K562 (cell line): ENCODE data around the gene SFSWAP. TPM values are rescaled to one million over a fixed set of nuclear protein-coding genes. Genes with fewer than 3 reads are reported as not detected.

Experiments
- ATAC-seq: fragments of 200-7000 bp; cut with Tn5 transposase; 3 replicates; pipeline ENCODE4 v1.9.1; 2020; ENCODE audit warnings: moderate library complexity
- BruUV-seq: library from RNA; stranded (reverse); fragments of 400-500 nt; replicated peaks from 2 replicates; lab custom pipeline; 2021; lab: Mats Ljungman, UMichigan
- CTCF ChIA-PET: fragments of 300-600 bp; formaldehyde crosslinking; extraction: SDS; loops from one replicate; lab custom pipeline; 2021; ENCODE audit warnings: low intra/inter-chr PET ratio; lab: Yijun Ruan, JAX
- POLR2A ChIA-PET: fragments of 300-600, 350-650 bp; sonication (Branson Sonifier 250); formaldehyde crosslinking; extraction: SDS; loops from one replicate; lab custom pipeline; 2021; ENCODE audit warnings: antibody characterized with exemption, inconsistent platforms; lab: Yijun Ruan, JAX
- DNase-seq, 4 experiments: peaks; one replicate each; pipeline versions ENCODE4 v3.0.0 to v3.0.0-alpha.2; 2011 to 2018; ENCODE audit warnings: low spot score in 3 of 4, mixed read lengths in 3 of 4; ENCODE audit errors: extremely low read depth in 1 of 4
- FAIRE-seq: peaks from 2 replicates; lab custom pipeline; 2011; peaks lifted over from hg19 to GRCh38; lab: Jason Lieb, UNC
- H2AFZ ChIP-seq: 2 replicates; pipeline ENCODE4 v1.6.0; 2011; ENCODE audit warnings: low read depth, low read length, control low read depth, inconsistent platforms
- H3K27ac ChIP-seq: fragments of 200-600 bp; 3 replicates; pipeline ENCODE4 v1.8.0; 2011; ENCODE audit warnings: low read depth, mild to moderate bottlenecking, control low read depth, inconsistent platforms, low read length, moderate library complexity, mixed read lengths; ENCODE audit errors: extremely low read depth
- H3K27me3 ChIP-seq, 2 experiments: fragments of 300-600 bp in 1 of 2; 2 replicates in 1 of 2; 3 replicates in 1 of 2; pipeline versions ENCODE4 v1.6.0 to v1.8.0; 2011; ENCODE audit warnings: inconsistent platforms in 2 of 2, low read length in 2 of 2, mild to moderate bottlenecking in 1 of 2, mixed read lengths in 1 of 2, moderate library complexity in 1 of 2; ENCODE audit not compliant: control insufficient read depth in 2 of 2, insufficient read depth in 2 of 2
- H3K36me3 ChIP-seq: fragments of 300-600 bp; 3 replicates; pipeline ENCODE4 v1.8.0; 2011; ENCODE audit warnings: mild to moderate bottlenecking, low read length, inconsistent platforms; ENCODE audit not compliant: control insufficient read depth, insufficient read depth
- H3K4me1 ChIP-seq, 2 experiments: fragments of 200-600 bp in 1 of 2; replicated peaks in 1 of 2; 2 replicates in 1 of 2; 3 replicates in 1 of 2; pipeline versions ENCODE4 v1.5.1 to v1.8.0; 2011; ENCODE audit warnings: inconsistent platforms in 2 of 2, low read length in 2 of 2, mild to moderate bottlenecking in 1 of 2, mixed read lengths in 1 of 2, moderate library complexity in 1 of 2; ENCODE audit not compliant: control insufficient read depth in 2 of 2, insufficient read depth in 2 of 2
- H3K4me2 ChIP-seq: 2 replicates; pipeline ENCODE4 v1.6.1; 2011; ENCODE audit warnings: low read length, control low read depth, inconsistent platforms, mixed read lengths; ENCODE audit not compliant: insufficient read depth
- H3K4me3 ChIP-seq: fragments of 200-600 bp; sonication (generic), shearing (Covaris generic); 2 replicates; pipeline ENCODE4 v1.5.1; 2016; ENCODE audit warnings: control low read depth, inconsistent platforms
- H3K79me2 ChIP-seq: fragments of 200-600 bp; 3 replicates; pipeline ENCODE4 v1.8.0; 2011; ENCODE audit warnings: low read length, inconsistent platforms; ENCODE audit not compliant: control insufficient read depth, insufficient read depth
- H3K9ac ChIP-seq, 2 experiments: 2 replicates each; pipeline versions ENCODE4 v1.6.0 to v1.6.1; 2011; ENCODE audit warnings: low read depth in 2 of 2, low read length in 2 of 2, control low read depth in 1 of 2, inconsistent platforms in 1 of 2, mild to moderate bottlenecking in 1 of 2, mixed read lengths in 1 of 2; ENCODE audit not compliant: insufficient read depth in 1 of 2
- H3K9me1 ChIP-seq: one replicate; pipeline ENCODE4 v1.6.0; 2011; ENCODE audit warnings: inconsistent platforms, mild to moderate bottlenecking, low read length, moderate library complexity; ENCODE audit not compliant: control insufficient read depth, insufficient read depth
- H3K9me3 ChIP-seq: replicated peaks from 2 replicates; pipeline ENCODE4 v1.5.1; 2011; ENCODE audit warnings: low read depth, low read length, inconsistent platforms; ENCODE audit not compliant: control insufficient read depth, insufficient read depth
- H4K20me1 ChIP-seq: replicated peaks from 2 replicates; pipeline ENCODE4 v1.6.1; 2011; ENCODE audit warnings: low read length, inconsistent platforms, mixed read lengths; ENCODE audit not compliant: control insufficient read depth, insufficient read depth
- DMBX1 ChIP-seq: fragments of 250-450 bp; sonication (Bioruptor Pico); IDR thresholded peaks from 2 replicates; pipeline ENCODE4 v1.8.0; 2022; ENCODE audit warnings: inconsistent platforms, mild to moderate bottlenecking, moderate library complexity, borderline replicate concordance
- NUFIP1 ChIP-seq: fragments of 450-650 bp; IDR thresholded peaks from 2 replicates; pipeline ENCODE4 v1.6.1; 2018; ENCODE audit not compliant: partially characterized antibody
- WGBS: fragments of 100-300 bp; shearing (Covaris generic); methylation state at CpG from one replicate; pipeline ENCODE4 v1.1.6; 2016; ENCODE audit warnings: low coverage, mixed read lengths; ENCODE audit not compliant: insufficient coverage; ENCODE audit errors: missing lambda C conversion rate; 5-methylcytosine and 5-hydroxymethylcytosine counted together
- in situ Hi-C: fragments of 300-500 bp; cut with MboI; formaldehyde crosslinking; loops from 4 replicates; pipeline ENCODE4 v1.15.0; 2018; ENCODE audit warnings: inconsistent platforms, mixed read lengths
- intact Hi-C: fragments of 100-400 bp; cut with micrococcal nuclease; formaldehyde crosslinking; loops from 2 replicates; pipeline ENCODE4 v1.14.2; 2022
- polyA plus RNA-seq, 8 experiments: library from polyadenylated mRNA; depleted of rRNA in 4 of 8; stranded (reverse) in 5 of 8; unstranded in 3 of 8; fragments of >200 nt; fragmentation: Nextera tagmentation in 2 of 8; fragmentation: Illumina TruSeq in 1 of 8; extraction: Ambion mirVana in 2 of 8; extraction: Trizol in 1 of 8; gene quantifications; 2 replicates each; pipeline versions ENCODE4 v1.2.1 to v1.2.3, GENCODE V29; 2011 to 2014; ENCODE audit warnings: inconsistent platforms in 1 of 8, missing spikeins in 1 of 8
- total RNA-seq, 7 experiments: library from RNA; depleted of rRNA in 6 of 7; stranded (reverse); fragments of >200 nt in 6 of 7; fragmentation: Illumina TruSeq in 2 of 7; extraction: Trizol in 2 of 7; gene quantifications; 2 replicates each; pipeline versions ENCODE4 v1.2.1 to v1.2.3, GENCODE V29; 2011 to 2021; ENCODE audit warnings: low replicate concordance in 1 of 7
- TF ChIP-seq, protein P1 (sequence below): fragments of 450-650 bp; IDR thresholded peaks from 2 replicates; pipeline ENCODE4 v1.6.1; 2016; ENCODE audit warnings: mild to moderate bottlenecking, moderate library complexity
- TF ChIP-seq, protein P2 (sequence below), 3 experiments: IDR thresholded peaks in 2 of 3; conservative IDR thresholded peaks in 1 of 3; 2 replicates each; pipeline ENCODE4 v1.5.1; 2011 to 2012; ENCODE audit warnings: low read length in 3 of 3, mild to moderate bottlenecking in 3 of 3, control low read depth in 2 of 3, improper control_type of control experiment in 1 of 3, inconsistent platforms in 1 of 3, low read depth in 1 of 3, mixed read lengths in 1 of 3, moderate library complexity in 1 of 3; ENCODE audit not compliant: insufficient read depth in 2 of 3

SFSWAP gene
- total and polyA plus RNA-seq, 9 of the 15 experiments (the other 6 are each of a cell fraction or from before 2014, with no cell fraction given) = 2.4 to 60.4 (median 32.6) TPM

DNA sequence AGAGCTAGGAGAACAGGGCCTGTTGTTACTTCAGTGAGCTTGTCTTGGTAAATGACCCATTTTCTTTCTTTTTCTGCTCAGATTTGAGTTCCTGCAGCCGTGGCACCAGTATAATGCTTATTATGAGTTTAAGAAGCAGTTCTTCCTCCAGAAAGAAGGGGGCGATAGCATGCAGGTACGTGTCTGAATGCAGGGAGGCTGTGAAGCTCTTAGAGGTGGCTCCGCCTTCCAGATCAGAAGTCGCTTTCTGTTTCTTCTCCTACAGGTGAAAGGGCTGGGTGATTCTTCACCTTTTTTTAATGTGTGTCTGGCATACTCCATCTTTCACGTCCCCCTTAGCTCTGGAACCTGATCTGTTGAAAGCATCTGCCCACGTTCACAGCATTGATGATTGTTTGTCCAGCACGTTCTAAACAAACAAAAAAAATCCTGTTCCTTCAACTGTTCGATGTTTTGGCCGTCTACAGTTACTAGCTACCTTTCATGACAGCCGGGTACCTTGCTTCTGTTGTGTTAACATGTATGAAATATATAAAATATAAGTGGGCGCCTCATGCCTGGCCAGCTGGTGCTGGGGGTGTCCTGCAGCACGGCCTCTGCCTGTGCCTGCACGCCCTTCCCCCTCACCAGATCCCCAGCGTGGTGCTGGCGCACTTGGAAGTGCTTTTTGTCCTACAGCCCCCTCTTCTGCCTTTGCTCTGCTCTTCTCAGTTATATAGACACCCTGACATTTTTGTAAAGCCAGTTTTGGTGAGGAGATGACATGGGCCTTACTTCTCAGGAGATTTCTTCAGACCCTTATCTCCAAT is 44.6 kb downstream of the SFSWAP start:
- FAIRE-seq (peak; percentile 29), DNase-seq (peak; percentile 46 to 51 (median 49)), ATAC-seq (peak; percentile 95)
- Histone ChIP-seq H3K79me2 (no peaks in the 10 kb centered on the region), H3K27ac (no peak overlapping the region), H3K4me3 (no peak overlapping the region), H2AFZ (no peak overlapping the region), H3K4me1 (peaks cover 0 to 4% of the 10 kb centered on the region in 2 experiments; a peak in 1 of 5 replicates), H3K9ac (no peak overlapping the region), H3K9me3 (no peaks in the 10 kb centered on the region), H4K20me1 (no peaks in the 10 kb centered on the region), H3K4me2 (no peak overlapping the region), H3K9me1 (no peaks in the 10 kb centered on the region), H3K27me3 (no peaks in the 10 kb centered on the region), H3K36me3 (peaks cover 83% of the 10 kb centered on the region)
- in situ Hi-C loops = no loop called here
- WGBS = 91% methylated on average over 16 of the region's 16 CpGs
- intact Hi-C loops = no loop called here
- POLR2A ChIA-PET = interaction anchor here (1.3 kb wide), 2 partner anchors 9 to 10 kb away, joined by 4 to 6 read pairs; no protein-coding TSS in a partner anchor
- CTCF ChIA-PET = interaction anchor here (1.5 kb wide), 1 partner anchor 75 kb away, joined by 3 read pairs; no protein-coding TSS in a partner anchor
- BruUV-seq = no TSS peak
- TF ChIP-seq, protein P1, sequence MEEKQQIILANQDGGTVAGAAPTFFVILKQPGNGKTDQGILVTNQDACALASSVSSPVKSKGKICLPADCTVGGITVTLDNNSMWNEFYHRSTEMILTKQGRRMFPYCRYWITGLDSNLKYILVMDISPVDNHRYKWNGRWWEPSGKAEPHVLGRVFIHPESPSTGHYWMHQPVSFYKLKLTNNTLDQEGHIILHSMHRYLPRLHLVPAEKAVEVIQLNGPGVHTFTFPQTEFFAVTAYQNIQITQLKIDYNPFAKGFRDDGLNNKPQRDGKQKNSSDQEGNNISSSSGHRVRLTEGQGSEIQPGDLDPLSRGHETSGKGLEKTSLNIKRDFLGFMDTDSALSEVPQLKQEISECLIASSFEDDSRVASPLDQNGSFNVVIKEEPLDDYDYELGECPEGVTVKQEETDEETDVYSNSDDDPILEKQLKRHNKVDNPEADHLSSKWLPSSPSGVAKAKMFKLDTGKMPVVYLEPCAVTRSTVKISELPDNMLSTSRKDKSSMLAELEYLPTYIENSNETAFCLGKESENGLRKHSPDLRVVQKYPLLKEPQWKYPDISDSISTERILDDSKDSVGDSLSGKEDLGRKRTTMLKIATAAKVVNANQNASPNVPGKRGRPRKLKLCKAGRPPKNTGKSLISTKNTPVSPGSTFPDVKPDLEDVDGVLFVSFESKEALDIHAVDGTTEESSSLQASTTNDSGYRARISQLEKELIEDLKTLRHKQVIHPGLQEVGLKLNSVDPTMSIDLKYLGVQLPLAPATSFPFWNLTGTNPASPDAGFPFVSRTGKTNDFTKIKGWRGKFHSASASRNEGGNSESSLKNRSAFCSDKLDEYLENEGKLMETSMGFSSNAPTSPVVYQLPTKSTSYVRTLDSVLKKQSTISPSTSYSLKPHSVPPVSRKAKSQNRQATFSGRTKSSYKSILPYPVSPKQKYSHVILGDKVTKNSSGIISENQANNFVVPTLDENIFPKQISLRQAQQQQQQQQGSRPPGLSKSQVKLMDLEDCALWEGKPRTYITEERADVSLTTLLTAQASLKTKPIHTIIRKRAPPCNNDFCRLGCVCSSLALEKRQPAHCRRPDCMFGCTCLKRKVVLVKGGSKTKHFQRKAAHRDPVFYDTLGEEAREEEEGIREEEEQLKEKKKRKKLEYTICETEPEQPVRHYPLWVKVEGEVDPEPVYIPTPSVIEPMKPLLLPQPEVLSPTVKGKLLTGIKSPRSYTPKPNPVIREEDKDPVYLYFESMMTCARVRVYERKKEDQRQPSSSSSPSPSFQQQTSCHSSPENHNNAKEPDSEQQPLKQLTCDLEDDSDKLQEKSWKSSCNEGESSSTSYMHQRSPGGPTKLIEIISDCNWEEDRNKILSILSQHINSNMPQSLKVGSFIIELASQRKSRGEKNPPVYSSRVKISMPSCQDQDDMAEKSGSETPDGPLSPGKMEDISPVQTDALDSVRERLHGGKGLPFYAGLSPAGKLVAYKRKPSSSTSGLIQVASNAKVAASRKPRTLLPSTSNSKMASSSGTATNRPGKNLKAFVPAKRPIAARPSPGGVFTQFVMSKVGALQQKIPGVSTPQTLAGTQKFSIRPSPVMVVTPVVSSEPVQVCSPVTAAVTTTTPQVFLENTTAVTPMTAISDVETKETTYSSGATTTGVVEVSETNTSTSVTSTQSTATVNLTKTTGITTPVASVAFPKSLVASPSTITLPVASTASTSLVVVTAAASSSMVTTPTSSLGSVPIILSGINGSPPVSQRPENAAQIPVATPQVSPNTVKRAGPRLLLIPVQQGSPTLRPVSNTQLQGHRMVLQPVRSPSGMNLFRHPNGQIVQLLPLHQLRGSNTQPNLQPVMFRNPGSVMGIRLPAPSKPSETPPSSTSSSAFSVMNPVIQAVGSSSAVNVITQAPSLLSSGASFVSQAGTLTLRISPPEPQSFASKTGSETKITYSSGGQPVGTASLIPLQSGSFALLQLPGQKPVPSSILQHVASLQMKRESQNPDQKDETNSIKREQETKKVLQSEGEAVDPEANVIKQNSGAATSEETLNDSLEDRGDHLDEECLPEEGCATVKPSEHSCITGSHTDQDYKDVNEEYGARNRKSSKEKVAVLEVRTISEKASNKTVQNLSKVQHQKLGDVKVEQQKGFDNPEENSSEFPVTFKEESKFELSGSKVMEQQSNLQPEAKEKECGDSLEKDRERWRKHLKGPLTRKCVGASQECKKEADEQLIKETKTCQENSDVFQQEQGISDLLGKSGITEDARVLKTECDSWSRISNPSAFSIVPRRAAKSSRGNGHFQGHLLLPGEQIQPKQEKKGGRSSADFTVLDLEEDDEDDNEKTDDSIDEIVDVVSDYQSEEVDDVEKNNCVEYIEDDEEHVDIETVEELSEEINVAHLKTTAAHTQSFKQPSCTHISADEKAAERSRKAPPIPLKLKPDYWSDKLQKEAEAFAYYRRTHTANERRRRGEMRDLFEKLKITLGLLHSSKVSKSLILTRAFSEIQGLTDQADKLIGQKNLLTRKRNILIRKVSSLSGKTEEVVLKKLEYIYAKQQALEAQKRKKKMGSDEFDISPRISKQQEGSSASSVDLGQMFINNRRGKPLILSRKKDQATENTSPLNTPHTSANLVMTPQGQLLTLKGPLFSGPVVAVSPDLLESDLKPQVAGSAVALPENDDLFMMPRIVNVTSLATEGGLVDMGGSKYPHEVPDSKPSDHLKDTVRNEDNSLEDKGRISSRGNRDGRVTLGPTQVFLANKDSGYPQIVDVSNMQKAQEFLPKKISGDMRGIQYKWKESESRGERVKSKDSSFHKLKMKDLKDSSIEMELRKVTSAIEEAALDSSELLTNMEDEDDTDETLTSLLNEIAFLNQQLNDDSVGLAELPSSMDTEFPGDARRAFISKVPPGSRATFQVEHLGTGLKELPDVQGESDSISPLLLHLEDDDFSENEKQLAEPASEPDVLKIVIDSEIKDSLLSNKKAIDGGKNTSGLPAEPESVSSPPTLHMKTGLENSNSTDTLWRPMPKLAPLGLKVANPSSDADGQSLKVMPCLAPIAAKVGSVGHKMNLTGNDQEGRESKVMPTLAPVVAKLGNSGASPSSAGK = no peak
- TF ChIP-seq, protein P2, sequence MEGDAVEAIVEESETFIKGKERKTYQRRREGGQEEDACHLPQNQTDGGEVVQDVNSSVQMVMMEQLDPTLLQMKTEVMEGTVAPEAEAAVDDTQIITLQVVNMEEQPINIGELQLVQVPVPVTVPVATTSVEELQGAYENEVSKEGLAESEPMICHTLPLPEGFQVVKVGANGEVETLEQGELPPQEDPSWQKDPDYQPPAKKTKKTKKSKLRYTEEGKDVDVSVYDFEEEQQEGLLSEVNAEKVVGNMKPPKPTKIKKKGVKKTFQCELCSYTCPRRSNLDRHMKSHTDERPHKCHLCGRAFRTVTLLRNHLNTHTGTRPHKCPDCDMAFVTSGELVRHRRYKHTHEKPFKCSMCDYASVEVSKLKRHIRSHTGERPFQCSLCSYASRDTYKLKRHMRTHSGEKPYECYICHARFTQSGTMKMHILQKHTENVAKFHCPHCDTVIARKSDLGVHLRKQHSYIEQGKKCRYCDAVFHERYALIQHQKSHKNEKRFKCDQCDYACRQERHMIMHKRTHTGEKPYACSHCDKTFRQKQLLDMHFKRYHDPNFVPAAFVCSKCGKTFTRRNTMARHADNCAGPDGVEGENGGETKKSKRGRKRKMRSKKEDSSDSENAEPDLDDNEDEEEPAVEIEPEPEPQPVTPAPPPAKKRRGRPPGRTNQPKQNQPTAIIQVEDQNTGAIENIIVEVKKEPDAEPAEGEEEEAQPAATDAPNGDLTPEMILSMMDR (IDR thresholded peaks at IDR 0.05 in 2 of 3, conservative IDR thresholded peaks at IDR 0.05 in 1 of 3; ENCODE audit: insufficient read depth in 2 of 3, low read depth in 1 of 3, low read length in 3 of 3) = peak; percentile 51 to 73 (median 53)
- TF ChIP-seq NUFIP1 (no peak), DMBX1 (no peak)
